IPS-18a (cell line): ENCODE measurements around the gene MED13.

Source experiments
- H3K27ac ChIP-seq: one replicate; pipeline ENCODE4 v1.5.1; 2013; ENCODE audit warnings: low read length
- H3K27me3 ChIP-seq: one replicate; pipeline ENCODE4 v1.6.1; 2013; ENCODE audit warnings: mild to moderate bottlenecking, low read length; ENCODE audit not compliant: control insufficient read depth, insufficient read depth
- H3K36me3 ChIP-seq: one replicate; pipeline ENCODE4 v1.6.1; 2013; ENCODE audit warnings: low read depth, low read length; ENCODE audit not compliant: control insufficient read depth
- H3K4me1 ChIP-seq: one replicate; pipeline ENCODE4 v1.6.1; 2013; ENCODE audit warnings: low read depth, low read length; ENCODE audit not compliant: control insufficient read depth
- H3K4me3 ChIP-seq: one replicate; pipeline ENCODE4 v1.5.1; 2013; ENCODE audit warnings: low read length
- H3K9ac ChIP-seq: one replicate; pipeline ENCODE4 v1.6.1; 2013; ENCODE audit warnings: mild to moderate bottlenecking, low read length, moderate library complexity
- H3K9me3 ChIP-seq: one replicate; pipeline ENCODE4 v1.6.1; 2013; ENCODE audit warnings: low read depth, low read length; ENCODE audit not compliant: control insufficient read depth

MED13 gene

GRCh38 chr17:61986898-61987297 is 78.2 kb downstream of the MED13 start:
- Histone ChIP-seq H3K27ac (no peak overlapping the region), H3K27me3 (no peaks in the 10 kb centered on the region), H3K4me3 (no peak overlapping the region), H3K36me3 (peaks cover 59% of the 10 kb centered on the region), H3K4me1 (no peaks in the 10 kb centered on the region), H3K9ac (no peak overlapping the region), H3K9me3 (no peaks in the 10 kb centered on the region)

DNA sequence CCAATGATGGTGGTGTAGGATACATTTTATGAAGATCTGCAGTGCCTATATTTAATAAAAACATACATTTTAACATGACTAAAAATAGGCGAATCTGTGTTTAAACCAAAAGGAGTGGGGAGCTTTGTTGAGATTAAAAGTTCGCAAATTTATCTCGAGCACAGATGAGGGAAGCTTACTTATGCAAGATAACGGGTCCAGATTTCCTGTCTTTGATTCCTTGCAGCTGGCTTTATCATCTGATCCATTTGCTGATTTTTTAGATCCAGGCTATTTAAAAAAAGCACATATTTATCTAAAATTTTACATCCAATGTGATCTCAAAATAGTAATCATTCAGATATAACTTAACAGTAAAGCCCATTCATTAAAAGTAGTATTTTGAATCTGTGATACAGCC is 80.3 kb downstream of the MED13 start:
- peaks cover 58% of the 10 kb centered on the region for H3K36me3 ChIP-seq
- H3K9ac ChIP-seq = no peak overlapping the region

DNA sequence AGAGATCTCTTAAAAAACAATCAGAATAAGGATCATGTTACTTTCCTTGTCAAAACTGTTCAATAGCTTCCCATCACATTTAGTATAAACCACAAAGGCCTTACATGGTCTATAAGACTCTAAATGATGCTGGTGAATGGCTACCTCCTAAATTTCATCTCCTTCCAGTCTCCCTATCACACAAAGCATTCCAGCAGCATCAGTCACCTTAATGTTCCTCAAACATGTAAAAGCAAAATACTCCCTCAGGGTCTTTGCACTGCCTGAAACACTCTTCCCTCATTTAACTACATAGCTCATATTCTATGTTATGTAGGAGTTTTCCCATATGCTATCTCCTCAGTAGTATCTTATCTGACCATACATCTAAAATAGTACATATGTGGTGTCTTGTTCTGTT is 83.8 kb downstream of the MED13 start:
- H3K9me3 ChIP-seq = no peaks in the 10 kb centered on the region
- no peaks in the 10 kb centered on the region for H3K4me1 ChIP-seq
- no peak overlapping the region for H3K9ac ChIP-seq
- H3K27ac ChIP-seq = no peak overlapping the region
- H3K4me3 ChIP-seq = no peak overlapping the region
- no peaks in the 10 kb centered on the region for H3K27me3 ChIP-seq
- H3K36me3 ChIP-seq = peaks cover 59% of the 10 kb centered on the region

More for the DNA sequence above, 80.3 kb downstream of the MED13 start:
- H3K9me3 ChIP-seq = no peaks in the 10 kb centered on the region
- no peak overlapping the region for H3K27ac ChIP-seq
- no peak overlapping the region for H3K4me3 ChIP-seq
- no peaks in the 10 kb centered on the region for H3K27me3 ChIP-seq
- H3K4me1 ChIP-seq = no peaks in the 10 kb centered on the region

DNA sequence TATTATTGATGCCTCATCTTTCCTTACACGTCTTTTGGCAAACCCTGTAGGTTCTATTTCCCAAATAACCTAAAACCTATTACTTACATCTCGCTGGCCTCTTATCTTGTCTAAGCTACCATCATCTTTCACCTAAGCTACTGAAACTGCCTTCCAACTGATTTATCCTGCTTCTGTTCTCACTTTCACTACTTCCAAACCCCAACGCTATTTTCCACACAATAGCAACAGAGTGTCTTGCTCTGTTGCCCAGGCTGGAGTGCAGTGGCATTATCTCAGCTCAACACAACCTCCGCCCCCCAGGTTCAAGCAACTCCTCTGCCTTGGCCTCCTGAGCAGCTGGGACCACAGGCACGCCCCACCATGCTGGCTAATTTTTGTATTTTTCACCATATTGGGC is 84.5 kb downstream of the MED13 start:
- Histone ChIP-seq H3K9ac (no peak overlapping the region), H3K27ac (no peak overlapping the region), H3K9me3 (no peaks in the 10 kb centered on the region), H3K4me3 (no peak overlapping the region), H3K4me1 (no peaks in the 10 kb centered on the region), H3K27me3 (no peaks in the 10 kb centered on the region), H3K36me3 (peaks cover 55% of the 10 kb centered on the region)

DNA sequence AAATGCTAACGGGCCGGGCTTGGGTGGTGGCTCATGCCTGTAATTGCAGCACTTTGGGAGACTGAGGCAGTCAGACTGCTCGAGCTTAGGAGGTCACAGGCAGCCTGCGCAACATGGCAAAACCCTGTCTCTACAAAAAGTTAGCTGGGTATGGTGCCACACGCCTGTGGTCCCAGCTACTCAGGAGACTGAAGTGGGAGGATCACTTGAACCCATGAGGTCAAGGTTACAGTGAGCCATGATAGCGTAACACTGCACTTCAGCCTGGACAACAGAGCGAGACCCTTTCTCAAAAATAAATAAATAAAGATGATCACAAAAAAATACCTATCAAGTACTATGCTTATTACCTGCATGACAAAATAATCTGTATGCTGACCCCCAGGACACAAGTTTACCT is 91.0 kb downstream of the MED13 start:
- H3K27ac ChIP-seq = no peak overlapping the region
- no peaks in the 10 kb centered on the region for H3K27me3 ChIP-seq
- peaks cover 32% of the 10 kb centered on the region for H3K36me3 ChIP-seq
- no peak overlapping the region for H3K4me3 ChIP-seq
- H3K9me3 ChIP-seq = no peaks in the 10 kb centered on the region
- peaks cover 7% of the 10 kb centered on the region for H3K4me1 ChIP-seq
- no peak overlapping the region for H3K9ac ChIP-seq

GRCh38 chr17:61972311-61972710 is 92.8 kb downstream of the MED13 start:
- no peaks in the 10 kb centered on the region for H3K27me3 ChIP-seq
- H3K4me3 ChIP-seq = no peak overlapping the region
- H3K9me3 ChIP-seq = no peaks in the 10 kb centered on the region
- peaks cover 29% of the 10 kb centered on the region for H3K36me3 ChIP-seq
- no peak overlapping the region for H3K27ac ChIP-seq
- H3K4me1 ChIP-seq = peaks cover 7% of the 10 kb centered on the region
- H3K9ac ChIP-seq = no peak overlapping the region

GRCh38 chr17:61970030-61970429 is 95.0 kb downstream of the MED13 start:
- peaks cover 43% of the 10 kb centered on the region for H3K36me3 ChIP-seq
- H3K4me1 ChIP-seq = peaks cover 7% of the 10 kb centered on the region
- no peak overlapping the region for H3K4me3 ChIP-seq
- H3K27ac ChIP-seq = no peak overlapping the region
- no peaks in the 10 kb centered on the region for H3K27me3 ChIP-seq
- no peaks in the 10 kb centered on the region for H3K9me3 ChIP-seq
- H3K9ac ChIP-seq = no peak overlapping the region

DNA sequence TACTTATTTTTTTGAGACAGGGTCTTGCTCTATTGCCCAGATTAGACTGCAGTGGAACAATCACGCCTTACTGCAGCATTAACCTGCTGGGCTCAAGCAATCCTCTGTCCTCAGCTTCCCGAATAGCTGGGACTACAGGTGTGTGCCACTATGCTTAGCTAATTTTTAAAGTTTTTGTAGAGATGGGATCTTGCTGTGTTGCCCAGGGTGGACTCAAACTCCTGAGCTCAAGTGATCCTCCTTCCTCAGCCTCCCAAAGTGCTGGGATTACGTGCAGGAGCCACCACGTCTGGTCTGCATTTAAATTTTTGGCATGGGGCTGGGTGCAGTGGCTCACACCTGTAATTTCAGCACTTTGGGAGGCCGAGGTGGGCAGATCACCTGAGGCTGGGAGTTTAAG is 96.3 kb downstream of the MED13 start:
- H3K9me3 ChIP-seq = no peaks in the 10 kb centered on the region
- peaks cover 55% of the 10 kb centered on the region for H3K36me3 ChIP-seq
- no peaks in the 10 kb centered on the region for H3K27me3 ChIP-seq
- H3K4me1 ChIP-seq = peaks cover 7% of the 10 kb centered on the region
- H3K4me3 ChIP-seq = no peak overlapping the region
- no peak overlapping the region for H3K9ac ChIP-seq
- H3K27ac ChIP-seq = no peak overlapping the region

DNA sequence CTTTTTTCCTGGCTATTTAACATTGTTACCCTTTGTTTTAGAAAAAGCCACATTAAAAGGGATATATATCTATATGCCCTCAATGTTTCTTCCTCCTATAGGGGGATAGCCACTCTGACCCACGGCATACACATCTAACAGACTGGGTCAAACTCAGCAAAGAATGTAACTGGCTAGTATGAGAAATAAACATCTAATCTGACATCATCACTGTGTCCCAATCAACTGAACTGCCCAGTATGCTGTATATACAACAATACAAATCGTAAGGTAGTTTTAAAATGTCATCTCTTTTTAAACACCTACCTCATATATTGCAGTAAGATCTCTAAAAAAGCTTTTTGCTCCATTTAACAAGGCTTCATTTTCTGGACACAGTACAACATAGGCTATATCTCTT is 97.3 kb downstream of the MED13 start:
- peaks cover 65% of the 10 kb centered on the region for H3K36me3 ChIP-seq
- H3K4me1 ChIP-seq = peaks cover 5% of the 10 kb centered on the region
- no peaks in the 10 kb centered on the region for H3K9me3 ChIP-seq
- no peaks in the 10 kb centered on the region for H3K27me3 ChIP-seq
- no peak overlapping the region for H3K9ac ChIP-seq
- H3K4me3 ChIP-seq = no peak overlapping the region
- no peak overlapping the region for H3K27ac ChIP-seq

- Histone ChIP-seq H3K36me3 (peaks cover 73% of the 10 kb centered on the region), H3K27ac (no peak overlapping the region), H3K27me3 (no peaks in the 10 kb centered on the region), H3K4me1 (no peaks in the 10 kb centered on the region), H3K9me3 (no peaks in the 10 kb centered on the region), H3K4me3 (no peak overlapping the region), H3K9ac (no peak overlapping the region)
These were observed 98.9 kb downstream of the MED13 start for GRCh38 chr17:61966191-61966590.

DNA sequence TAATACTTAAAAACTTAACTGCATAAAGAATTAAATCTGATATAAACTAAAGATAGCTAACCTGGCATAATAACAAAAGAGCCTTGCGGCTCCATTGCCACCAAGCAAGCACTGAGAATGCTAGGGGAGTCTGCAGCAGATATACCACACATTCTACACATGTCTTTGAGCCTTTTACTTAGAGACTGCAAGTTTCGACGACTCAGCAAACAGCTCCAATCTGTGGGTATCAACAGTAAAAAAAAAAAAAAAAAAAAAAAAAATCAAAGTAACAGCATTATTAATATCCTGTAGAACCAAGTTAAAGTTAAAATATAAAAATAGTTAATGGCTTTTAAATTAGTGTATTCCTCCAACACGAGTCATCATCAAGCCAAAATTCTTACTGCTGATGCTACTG is 109.5 kb downstream of the MED13 start:
- H3K9ac ChIP-seq = no peak overlapping the region
- no peaks in the 10 kb centered on the region for H3K9me3 ChIP-seq
- H3K36me3 ChIP-seq = peaks cover 75% of the 10 kb centered on the region
- no peak overlapping the region for H3K4me3 ChIP-seq
- no peaks in the 10 kb centered on the region for H3K4me1 ChIP-seq
- no peak overlapping the region for H3K27ac ChIP-seq
- no peaks in the 10 kb centered on the region for H3K27me3 ChIP-seq

GRCh38 chr17:61947367-61948078 is 117.6 kb downstream of the MED13 start:
- H3K9ac ChIP-seq = no peak overlapping the region
- H3K36me3 ChIP-seq = peaks cover 87% of the 10 kb centered on the region
- H3K27me3 ChIP-seq = no peaks in the 10 kb centered on the region
- no peak overlapping the region for H3K4me3 ChIP-seq
- no peaks in the 10 kb centered on the region for H3K9me3 ChIP-seq
- no peaks in the 10 kb centered on the region for H3K4me1 ChIP-seq
- H3K27ac ChIP-seq = no peak overlapping the region
